PC-3 (cell line): ENCODE measurements around the gene CLIC4. TPM values are rescaled to one million over a fixed set of nuclear protein-coding genes. Genes with fewer than 3 reads are reported as not detected.
"Not testable (repeated sequence)": the region's sequence is repeated elsewhere in the genome, so short reads cannot be mapped to it uniquely, and the experiment has no call there.

Source experiments
- ATAC-seq: fragments of 200-7000 bp; cut with Tn5 transposase; 2 replicates; pipeline ENCODE4 v1.9.1; 2020; ENCODE audit warnings: mild to moderate bottlenecking, moderate library complexity
- BruUV-seq: library from RNA; stranded (reverse); fragments of 400-500 nt; replicated peaks from 2 replicates; lab custom pipeline; 2021; lab: Mats Ljungman, UMichigan
- CTCF ChIA-PET: fragments of 300-600 bp; sonication (Branson Sonifier 250); formaldehyde crosslinking; loops from one replicate; lab custom pipeline; 2022; ENCODE audit warnings: antibody characterized with exemption; lab: Charles Lee
- POLR2A ChIA-PET: fragments of 300-600 bp; sonication (Branson Sonifier 250); formaldehyde crosslinking; loops from one replicate; lab custom pipeline; 2022; ENCODE audit warnings: antibody characterized with exemption; ENCODE audit not compliant: unreplicated experiment; lab: Charles Lee
- DNase-seq: peaks from one replicate; pipeline ENCODE4 v3.0.0-alpha.2; 2015
- H2AFZ ChIP-seq: fragments of 300-600 bp; sonication (generic); 2 replicates; pipeline ENCODE4 v1.6.0; 2016; ENCODE audit warnings: antibody characterized with exemption, low read length
- H3F3A ChIP-seq: fragments of 300-600 bp; sonication (generic); one replicate; pipeline ENCODE4 v1.6.0; 2017; ENCODE audit warnings: antibody characterized with exemption, low read length, control low read depth, mild to moderate bottlenecking; ENCODE audit not compliant: unreplicated experiment
- H3K27ac ChIP-seq: fragments of 300-600 bp; sonication (generic); 2 replicates; pipeline ENCODE4 v1.5.1; 2016; ENCODE audit warnings: mild to moderate bottlenecking, low read length
- H3K27me3 ChIP-seq: fragments of 300-600 bp; sonication (generic); 2 replicates; pipeline ENCODE4 v1.6.1; 2016; ENCODE audit warnings: low read length, mixed read lengths
- H3K36me3 ChIP-seq: fragments of 300-600 bp; sonication (generic); 2 replicates; pipeline ENCODE4 v1.6.1; 2016; ENCODE audit warnings: low read depth, mixed run types, low read length, mixed read lengths
- H3K4me1 ChIP-seq: fragments of 300-600 bp; sonication (generic); 2 replicates; pipeline ENCODE4 v1.5.1; 2016; ENCODE audit warnings: low read length; ENCODE audit not compliant: insufficient read depth
- H3K4me2 ChIP-seq: fragments of 300-600 bp; sonication (generic); 2 replicates; pipeline ENCODE4 v1.6.0; 2016; ENCODE audit warnings: low read length
- H3K4me3 ChIP-seq: fragments of 300-600 bp; sonication (generic); 2 replicates; pipeline ENCODE4 v1.5.1; 2016; ENCODE audit warnings: mild to moderate bottlenecking, low read length, mixed read lengths
- H3K79me2 ChIP-seq: fragments of 300-600 bp; sonication (generic); 2 replicates; pipeline ENCODE4 v1.6.1; 2017; ENCODE audit warnings: low read length, mixed read lengths
- H3K9ac ChIP-seq: fragments of 300-600 bp; sonication (generic); 2 replicates; pipeline ENCODE4 v1.6.0; 2016; ENCODE audit warnings: mild to moderate bottlenecking, low read length
- H3K9me2 ChIP-seq: fragments of 300-600 bp; sonication (generic); replicated peaks from 2 replicates; pipeline ENCODE4 v1.6.1; 2016; ENCODE audit warnings: mixed run types, low read length, mixed read lengths
- H3K9me3 ChIP-seq: fragments of 300-600 bp; sonication (generic); 2 replicates; pipeline ENCODE4 v1.6.1; 2016; ENCODE audit warnings: low read length, mixed read lengths
- H4K20me1 ChIP-seq: fragments of 300-600 bp; sonication (generic); 2 replicates; pipeline ENCODE4 v1.6.1; 2016; ENCODE audit warnings: low read length, mixed read lengths
- CTCF ChIP-seq: fragments of 300-600 bp; sonication (generic); conservative IDR thresholded peaks from 2 replicates; pipeline ENCODE4 v1.5.1; 2017; ENCODE audit warnings: antibody characterized with exemption, low read depth, mild to moderate bottlenecking, low read length
- EZH2 ChIP-seq: fragments of 300-600 bp; sonication (generic); IDR thresholded peaks from one replicate; pipeline ENCODE4 v1.6.1; 2017; ENCODE audit warnings: antibody characterized with exemption, mild to moderate bottlenecking, low read length; ENCODE audit not compliant: unreplicated experiment
- EZH2phosphoT487 ChIP-seq: fragments of 300-600 bp; sonication (generic); IDR thresholded peaks from 2 replicates; pipeline ENCODE4 v1.6.1; 2018; ENCODE audit warnings: mild to moderate bottlenecking, antibody characterized with exemption, low read length, borderline replicate concordance
- intact Hi-C: fragments of 100-400 bp; cut with micrococcal nuclease; formaldehyde crosslinking; loops from 2 replicates; pipeline ENCODE4 v1.9.0; 2023
- total RNA-seq: library from RNA; depleted of rRNA; stranded (reverse); fragments of >200 nt; gene quantifications from 2 replicates; pipeline ENCODE4 v1.2.3, GENCODE V29; 2014

CLIC4 gene
- total RNA-seq, 1 experiment from 2014 or later, result 57.6 TPM

- BruUV-seq, result no TSS peak
- ATAC-seq (no peak), DNase-seq (no peak)
- Histone ChIP-seq H3K27me3 (no peaks in the 10 kb centered on the region), H3K9ac (no peak overlapping the region), H2AFZ (no peak overlapping the region), H3K9me3 (no peaks in the 10 kb centered on the region), H3K36me3 (no peaks in the 10 kb centered on the region), H3K4me2 (no peak overlapping the region), H3K4me3 (no peak overlapping the region), H3K79me2 (peaks cover 63% of the 10 kb centered on the region), H3K4me1 (peaks cover 1% of the 10 kb centered on the region), H3K27ac (no peak overlapping the region), H3K9me2 (no peaks in the 10 kb centered on the region), H4K20me1 (no peaks in the 10 kb centered on the region), H3F3A (no peaks in the 10 kb centered on the region)
- POLR2A ChIA-PET, result no interaction called here
- CTCF ChIA-PET, result no interaction called here
- intact Hi-C loops, result loop anchor here (10.0 kb wide), 1 partner anchor 49 kb away; no protein-coding TSS in a partner anchor
- TF ChIP-seq EZH2phosphoT487, result no peak
- TF ChIP-seq CTCF, result no peak
- TF ChIP-seq EZH2, result no peak
Measured at GRCh38 chr1:24775916-24776315, 30.7 kb downstream of the CLIC4 start.

GRCh38 chr1:24776821-24777220 lies 31.6 kb downstream of the CLIC4 start:
- Histone ChIP-seq H3K4me1 (no peaks in the 10 kb centered on the region), H3K9ac (no peak overlapping the region), H3K9me2 (no peaks in the 10 kb centered on the region), H4K20me1 (no peaks in the 10 kb centered on the region), H3K4me2 (no peak overlapping the region), H3K79me2 (peaks cover 56% of the 10 kb centered on the region), H3F3A (no peaks in the 10 kb centered on the region), H3K36me3 (no peaks in the 10 kb centered on the region), H3K27me3 (no peaks in the 10 kb centered on the region), H3K27ac (no peak overlapping the region), H2AFZ (no peak overlapping the region), H3K9me3 (no peaks in the 10 kb centered on the region), H3K4me3 (no peak overlapping the region)
- intact Hi-C loops, result loop anchor here (10.0 kb wide), 1 partner anchor 48 kb away; no protein-coding TSS in a partner anchor
- TF ChIP-seq CTCF (no peak), EZH2 (no peak), EZH2phosphoT487 (no peak)
- no TSS peak for BruUV-seq
- ChIA-PET POLR2A (no interaction called here), CTCF (no interaction called here)
- no peak for DNase-seq
- no peak for ATAC-seq

- intact Hi-C loops, result loop anchor here (10.0 kb wide), 1 partner anchor 47 kb away; no protein-coding TSS in a partner anchor
- Histone ChIP-seq H3K36me3 (no peaks in the 10 kb centered on the region), H3K27me3 (no peaks in the 10 kb centered on the region), H4K20me1 (no peaks in the 10 kb centered on the region), H3K79me2 (peaks cover 51% of the 10 kb centered on the region), H3K27ac (no peak overlapping the region), H3K9ac (no peak overlapping the region), H3K4me2 (no peak overlapping the region), H3K4me1 (no peaks in the 10 kb centered on the region), H3K4me3 (no peak overlapping the region), H3K9me3 (no peaks in the 10 kb centered on the region), H3K9me2 (no peaks in the 10 kb centered on the region), H3F3A (no peaks in the 10 kb centered on the region), H2AFZ (no peak overlapping the region)
- POLR2A ChIA-PET, result no interaction called here
- no TSS peak for BruUV-seq
- ATAC-seq (no peak), DNase-seq (no peak)
- CTCF ChIA-PET, result no interaction called here
- TF ChIP-seq EZH2phosphoT487 (no peak), EZH2 (no peak), CTCF (no peak)
Measured at GRCh38 chr1:24778141-24778540, 32.9 kb downstream of the CLIC4 start.

- intact Hi-C loops, result loop anchor here (10.0 kb wide), 1 partner anchor 46 kb away; no protein-coding TSS in a partner anchor
- H3K4me1 ChIP-seq, H3K9me2 ChIP-seq, H3K4me2 ChIP-seq, H2AFZ ChIP-seq, ATAC-seq, POLR2A ChIA-PET, H3K27ac ChIP-seq, H3K4me3 ChIP-seq, H3K9me3 ChIP-seq, BruUV-seq, H3F3A ChIP-seq, H3K36me3 ChIP-seq, H3K9ac ChIP-seq, H4K20me1 ChIP-seq, DNase-seq, H3K27me3 ChIP-seq: not testable (repeated sequence)
- peaks cover 52% of the 10 kb centered on the region for H3K79me2 ChIP-seq
- CTCF ChIA-PET, result interaction anchor here (0.5 to 0.6 kb wide), 2 partner anchors 51 to 53 kb away, joined by 3 read pairs; no protein-coding TSS in a partner anchor
Measured at GRCh38 chr1:24779199-24779598, 34.0 kb downstream of the CLIC4 start.
